Progenitor cell of endocrine pancreas (in vitro differentiated cells): ENCODE data around the gene C3orf52. TPM values are rescaled to one million over a fixed set of nuclear protein-coding genes. Genes with fewer than 3 reads are reported as not detected.

ENCODE experiments used
- DNase-seq: peaks from one replicate; pipeline ENCODE4 v3.0.0; 2021; ENCODE audit warnings: low spot score; ENCODE audit not compliant: unreplicated experiment
- H3K27ac Mint-ChIP-seq: 2 replicates; pipeline ENCODE4 v1.8.0; 2021; ENCODE audit warnings: mild to moderate bottlenecking, moderate library complexity, mixed read lengths
- H3K27me3 Mint-ChIP-seq: 2 replicates; pipeline ENCODE4 v1.8.0; 2021; ENCODE audit warnings: mixed read lengths
- H3K36me3 Mint-ChIP-seq: 2 replicates; pipeline ENCODE4 v1.8.0; 2022; ENCODE audit warnings: mixed read lengths; ENCODE audit not compliant: insufficient read depth
- H3K4me1 Mint-ChIP-seq: 2 replicates; pipeline ENCODE4 v1.8.0; 2021; ENCODE audit warnings: low read depth, mixed read lengths
- H3K4me3 Mint-ChIP-seq: 2 replicates; pipeline ENCODE4 v1.8.0; 2021; ENCODE audit warnings: low read depth, mild to moderate bottlenecking, moderate library complexity, mixed read lengths
- H3K9me3 Mint-ChIP-seq: 2 replicates; pipeline ENCODE4 v1.8.0; 2021; ENCODE audit warnings: low read depth, mixed read lengths
- CTCF ChIP-seq: fragments of 200-600 bp; sonication (generic); IDR thresholded peaks from one replicate; pipeline ENCODE4 v1.5.0; 2021; ENCODE audit warnings: antibody characterized with exemption, mild to moderate bottlenecking; ENCODE audit not compliant: unreplicated experiment
- total RNA-seq: library from RNA; stranded (reverse); gene quantifications from 2 replicates; pipeline ENCODE4 v1.2.1, GENCODE V29; 2021

The C3orf52 gene
- total RNA-seq, 1 donor from 2014 or later: 20.6 TPM

GRCh38 chr3:112086875-112087524, 811 bp downstream of the C3orf52 start:
- no peak for TF ChIP-seq CTCF
- H3K27ac Mint-ChIP-seq: peak overlapping the region; percentile 95
- H3K36me3 Mint-ChIP-seq: peaks cover 2% of the 10 kb centered on the region
- peaks cover 8% of the 10 kb centered on the region for H3K27me3 Mint-ChIP-seq
- no peaks in the 10 kb centered on the region for H3K9me3 Mint-ChIP-seq
- DNase-seq: no peak
- H3K4me3 Mint-ChIP-seq: peak overlapping the region; percentile 89
- peaks cover 54% of the 10 kb centered on the region for H3K4me1 Mint-ChIP-seq

- H3K4me1 Mint-ChIP-seq: peaks cover 60% of the 10 kb centered on the region
- no peaks in the 10 kb centered on the region for H3K9me3 Mint-ChIP-seq
- no peak for TF ChIP-seq CTCF
- DNase-seq: no peak
- peak overlapping the region; percentile 7 for H3K27ac Mint-ChIP-seq
- H3K36me3 Mint-ChIP-seq: peaks cover 2% of the 10 kb centered on the region
- peaks cover 8% of the 10 kb centered on the region for H3K27me3 Mint-ChIP-seq
- peak overlapping the region; percentile 89 for H3K4me3 Mint-ChIP-seq
Observed at GRCh38 chr3:112087746-112088145, 1.6 kb downstream of the C3orf52 start.

GRCh38 chr3:112088944-112089343, 2.8 kb downstream of the C3orf52 start:
- Mint-ChIP-seq H3K36me3 (peaks cover 5% of the 10 kb centered on the region), H3K4me3 (no peak overlapping the region), H3K27me3 (peaks cover 6% of the 10 kb centered on the region), H3K4me1 (peaks cover 68% of the 10 kb centered on the region), H3K27ac (no peak overlapping the region), H3K9me3 (no peaks in the 10 kb centered on the region)
- DNase-seq: no peak
- TF ChIP-seq CTCF: no peak

- Mint-ChIP-seq H3K4me1 (peaks cover 63% of the 10 kb centered on the region), H3K9me3 (no peaks in the 10 kb centered on the region), H3K36me3 (peaks cover 5% of the 10 kb centered on the region), H3K27me3 (no peaks in the 10 kb centered on the region), H3K4me3 (peak overlapping the region; percentile 25), H3K27ac (peak overlapping the region; percentile 73)
- no peak for DNase-seq
- TF ChIP-seq CTCF: no peak
Observed at GRCh38 chr3:112089956-112090886, 4.0 kb downstream of the C3orf52 start.

GRCh38 chr3:112090887-112091586, 4.8 kb downstream of the C3orf52 start:
- DNase-seq: no peak
- no peak for TF ChIP-seq CTCF
- Mint-ChIP-seq H3K27ac (peak overlapping the region; percentile 73), H3K4me1 (peaks cover 57% of the 10 kb centered on the region), H3K9me3 (no peaks in the 10 kb centered on the region), H3K27me3 (no peaks in the 10 kb centered on the region), H3K36me3 (peaks cover 5% of the 10 kb centered on the region), H3K4me3 (peak overlapping the region; percentile 25)
